ENCODE results near the gene MUC4. TPM values are rescaled to one million over a fixed set of nuclear protein-coding genes. Genes with fewer than 3 reads are reported as not detected.
A peak's percentile ranks its signal among the peaks of the same experiment; 100 is the strongest.
"Not testable (repeated sequence)": the region's sequence is repeated elsewhere in the genome, so short reads cannot be mapped to it uniquely, and the experiment has no call there.

The MUC4 gene
- total and polyA plus RNA-seq, 9 donors, result 0.02 to 0.99 (median 0.31) TPM; not detected in 2

DNA sequence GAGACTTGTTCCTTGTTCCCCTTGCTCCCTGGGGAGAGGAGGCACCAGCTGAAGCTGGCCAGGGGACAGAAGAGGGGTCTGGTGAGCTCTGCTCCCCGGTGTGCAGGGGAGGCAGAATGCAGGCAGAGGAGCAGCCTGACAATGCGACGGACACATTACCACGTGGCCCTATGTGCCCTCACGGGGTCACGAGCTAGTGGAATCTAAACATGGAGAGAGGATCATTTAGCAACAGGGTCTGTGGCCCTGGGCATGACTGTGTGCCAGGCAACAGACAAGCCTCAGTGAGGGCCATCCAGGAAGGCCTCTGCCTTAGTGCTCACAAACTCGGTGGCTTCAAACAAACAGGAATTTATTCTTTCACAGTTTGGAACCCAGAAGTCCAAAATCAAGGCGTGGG lies 8.5 kb upstream of the MUC4 start:
- TF ChIP-seq, protein P1, sequence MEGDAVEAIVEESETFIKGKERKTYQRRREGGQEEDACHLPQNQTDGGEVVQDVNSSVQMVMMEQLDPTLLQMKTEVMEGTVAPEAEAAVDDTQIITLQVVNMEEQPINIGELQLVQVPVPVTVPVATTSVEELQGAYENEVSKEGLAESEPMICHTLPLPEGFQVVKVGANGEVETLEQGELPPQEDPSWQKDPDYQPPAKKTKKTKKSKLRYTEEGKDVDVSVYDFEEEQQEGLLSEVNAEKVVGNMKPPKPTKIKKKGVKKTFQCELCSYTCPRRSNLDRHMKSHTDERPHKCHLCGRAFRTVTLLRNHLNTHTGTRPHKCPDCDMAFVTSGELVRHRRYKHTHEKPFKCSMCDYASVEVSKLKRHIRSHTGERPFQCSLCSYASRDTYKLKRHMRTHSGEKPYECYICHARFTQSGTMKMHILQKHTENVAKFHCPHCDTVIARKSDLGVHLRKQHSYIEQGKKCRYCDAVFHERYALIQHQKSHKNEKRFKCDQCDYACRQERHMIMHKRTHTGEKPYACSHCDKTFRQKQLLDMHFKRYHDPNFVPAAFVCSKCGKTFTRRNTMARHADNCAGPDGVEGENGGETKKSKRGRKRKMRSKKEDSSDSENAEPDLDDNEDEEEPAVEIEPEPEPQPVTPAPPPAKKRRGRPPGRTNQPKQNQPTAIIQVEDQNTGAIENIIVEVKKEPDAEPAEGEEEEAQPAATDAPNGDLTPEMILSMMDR (IDR thresholded peaks at IDR 0.05), result no peak
- intact Hi-C loops (cut with DNase I), result no loop called here
- Histone ChIP-seq H3K27ac (no peak overlapping the region), H3K9me3 (no peaks in the 10 kb centered on the region), H3K27me3 (no peaks in the 10 kb centered on the region), H3K36me3 (no peaks in the 10 kb centered on the region), H3K4me3 (no peak overlapping the region), H3K4me1 (ENCODE audit: insufficient read depth) (no peaks in the 10 kb centered on the region)
- DNase-seq, result no peak
- WGBS, 3 donors, result 65 to 81% (median 77%) methylated on average over 8 of the region's 8 CpGs

GRCh38 chr3:195818301-195818700 lies 6.6 kb upstream of the MUC4 start:
- Histone ChIP-seq H3K4me3 (no peak overlapping the region), H3K27me3 (no peaks in the 10 kb centered on the region), H3K27ac (no peak overlapping the region), H3K4me1 (ENCODE audit: insufficient read depth) (no peaks in the 10 kb centered on the region), H3K9me3 (no peaks in the 10 kb centered on the region), H3K36me3 (no peaks in the 10 kb centered on the region)
- DNase-seq, result no peak
- no peak for TF ChIP-seq EP300 (IDR thresholded peaks at IDR 0.05)
- TF ChIP-seq, protein P1 (IDR thresholded peaks at IDR 0.05), result no peak
- no peak for TF ChIP-seq POLR2A (IDR thresholded peaks at IDR 0.05)
- intact Hi-C loops (cut with DNase I), result no loop called here
- 78 to 84% (median 79%) methylated on average over 21 of the region's 21 CpGs for WGBS, 3 donors

DNA sequence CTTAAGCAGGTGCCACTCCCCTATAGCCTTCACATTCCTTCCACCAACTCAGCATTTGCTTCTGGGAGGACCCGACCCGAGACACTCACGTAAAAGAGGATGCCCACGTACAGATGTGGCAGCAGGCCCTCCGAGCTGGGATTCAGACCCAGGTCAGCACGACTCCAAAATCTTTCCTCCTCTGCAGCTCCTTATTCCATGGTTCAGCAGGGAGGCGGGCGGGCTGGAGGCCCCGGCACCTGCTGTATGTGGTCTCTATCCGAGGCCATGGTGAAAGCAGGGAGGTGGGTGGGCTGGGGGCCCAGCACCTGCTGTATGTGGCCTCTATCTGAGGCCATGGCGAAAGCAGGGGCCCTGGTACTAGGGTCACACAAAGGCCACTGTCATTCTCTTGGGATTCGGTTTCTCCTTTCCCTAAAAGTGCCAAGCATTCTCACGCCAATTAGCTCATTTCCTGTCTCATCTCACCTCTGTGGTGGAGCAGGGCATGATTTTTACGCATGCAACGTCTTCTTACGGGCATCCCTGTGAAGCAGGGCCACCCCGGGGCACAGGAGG lies 5.9 kb upstream of the MUC4 start:
- no peak for DNase-seq

GRCh38 chr3:195816276-195816913 lies 4.7 kb upstream of the MUC4 start:
- H3K4me1 ChIP-seq (ENCODE audit: insufficient read depth); H3K27me3 ChIP-seq; H3K4me3 ChIP-seq; H3K27ac ChIP-seq; intact Hi-C loops (cut with DNase I); H3K9me3 ChIP-seq; H3K36me3 ChIP-seq: not testable (repeated sequence)
- DNase-seq, result peak in 1 of 5 donors; percentile 28
- 94 to 96% (median 95%) methylated on average over 22 to 23 of the region's 23 CpGs for WGBS, 3 donors

More for the DNA sequence above, 5.9 kb upstream of the MUC4 start:
- 86 to 90% (median 89%) methylated on average over 17 of the region's 17 CpGs for WGBS, 3 donors
- Histone ChIP-seq H3K4me1 (ENCODE audit: insufficient read depth) (no peaks in the 10 kb centered on the region), H3K9me3 (no peaks in the 10 kb centered on the region), H3K36me3 (no peaks in the 10 kb centered on the region), H3K27ac (no peak overlapping the region), H3K4me3 (no peak overlapping the region), H3K27me3 (no peaks in the 10 kb centered on the region)
- intact Hi-C loops (cut with DNase I), result no loop called here
- TF ChIP-seq, protein P1 (IDR thresholded peaks at IDR 0.05), result no peak
- TF ChIP-seq EP300 (IDR thresholded peaks at IDR 0.05) (no peak), POLR2A (IDR thresholded peaks at IDR 0.05) (no peak)

- no peaks in the 10 kb centered on the region for H3K4me1 ChIP-seq (ENCODE audit: insufficient read depth)
Observed at GRCh38 chr3:195815169-195815771, 3.5 kb upstream of the MUC4 start.

More at GRCh38 chr3:195815169-195815771, 3.5 kb upstream of the MUC4 start:
- no peak overlapping the region for H3K27ac ChIP-seq
- no peak overlapping the region for H3K4me3 ChIP-seq
- no peak for TF ChIP-seq EP300 (IDR thresholded peaks at IDR 0.05)
- no peak for TF ChIP-seq POLR2A (IDR thresholded peaks at IDR 0.05)
- TF ChIP-seq, protein P1 (IDR thresholded peaks at IDR 0.05), result no peak
- DNase-seq, result no peak
- intact Hi-C loops (cut with DNase I), result no loop called here
- H3K9me3 ChIP-seq, result no peaks in the 10 kb centered on the region
- no peaks in the 10 kb centered on the region for H3K36me3 ChIP-seq
- H3K27me3 ChIP-seq, result no peaks in the 10 kb centered on the region
- WGBS, 3 donors, result 63 to 79% (median 64%) methylated on average over 18 of the region's 18 CpGs
